Renal cortex interstitium (tissue), 15 donors: ENCODE data around the gene TTLL6. TPM values are rescaled to one million over a fixed set of nuclear protein-coding genes. Genes with fewer than 3 reads are reported as not detected.
"Not testable (repeated sequence)": the region's sequence is repeated elsewhere in the genome, so short reads cannot be mapped to it uniquely, and the experiment has no call there.

Experiments used
- DNase-seq, 11 donors: peaks; one replicate each; pipeline ENCODE4 v3.0.0-alpha.2; 2013; ENCODE audit warnings: low read depth in 9 of 11, low spot score in 4 of 11; ENCODE audit errors: extremely low read depth in 1 of 11
- long read RNA-seq, 16 experiments: transcript quantifications; one replicate each; lab custom pipeline, GENCODE V29; 2026
- polyA plus RNA-seq, 3 donors: library from polyadenylated mRNA; unstranded; fragments of 120-200 nt; gene quantifications; one replicate each; pipeline ENCODE4 v1.2.1, GENCODE V29; 2013; ENCODE audit not compliant: insufficient read length in 3 of 3

The TTLL6 gene
- polyA plus RNA-seq: under 1 TPM; 0.44 to 0.54 (median 0.52) TPM
- long read RNA-seq, donor 1: 0 reads
- long read RNA-seq, donor 2: 0 reads
- long read RNA-seq, donor 3: 0 reads
- long read RNA-seq, donor 4: 0 reads
- long read RNA-seq, donor 5: 0 reads
- long read RNA-seq, donor 6: 0 reads
- long read RNA-seq, donor 7, partial matches to known transcripts: 20 of 28 reads
- long read RNA-seq, donor 7, other reads (novel, unspliced or antisense): 8 of 28 reads
- long read RNA-seq, donor 8: 0 reads
- long read RNA-seq, donor 9, partial matches to known transcripts: 0 of 13 reads
- long read RNA-seq, donor 9, other reads (novel, unspliced or antisense): 13 of 13 reads
- long read RNA-seq, donor 10: 0 reads
- long read RNA-seq, donor 11: 0 reads
- long read RNA-seq, donor 12: 0 reads
- long read RNA-seq, donor 13: 0 reads
- long read RNA-seq, donor 14: 0 reads
- long read RNA-seq, donor 15: 0 reads
- long read RNA-seq, donor 16, partial matches to known transcripts: 45 of 78 reads
- long read RNA-seq, donor 16, other reads (novel, unspliced or antisense): 33 of 78 reads

DNA sequence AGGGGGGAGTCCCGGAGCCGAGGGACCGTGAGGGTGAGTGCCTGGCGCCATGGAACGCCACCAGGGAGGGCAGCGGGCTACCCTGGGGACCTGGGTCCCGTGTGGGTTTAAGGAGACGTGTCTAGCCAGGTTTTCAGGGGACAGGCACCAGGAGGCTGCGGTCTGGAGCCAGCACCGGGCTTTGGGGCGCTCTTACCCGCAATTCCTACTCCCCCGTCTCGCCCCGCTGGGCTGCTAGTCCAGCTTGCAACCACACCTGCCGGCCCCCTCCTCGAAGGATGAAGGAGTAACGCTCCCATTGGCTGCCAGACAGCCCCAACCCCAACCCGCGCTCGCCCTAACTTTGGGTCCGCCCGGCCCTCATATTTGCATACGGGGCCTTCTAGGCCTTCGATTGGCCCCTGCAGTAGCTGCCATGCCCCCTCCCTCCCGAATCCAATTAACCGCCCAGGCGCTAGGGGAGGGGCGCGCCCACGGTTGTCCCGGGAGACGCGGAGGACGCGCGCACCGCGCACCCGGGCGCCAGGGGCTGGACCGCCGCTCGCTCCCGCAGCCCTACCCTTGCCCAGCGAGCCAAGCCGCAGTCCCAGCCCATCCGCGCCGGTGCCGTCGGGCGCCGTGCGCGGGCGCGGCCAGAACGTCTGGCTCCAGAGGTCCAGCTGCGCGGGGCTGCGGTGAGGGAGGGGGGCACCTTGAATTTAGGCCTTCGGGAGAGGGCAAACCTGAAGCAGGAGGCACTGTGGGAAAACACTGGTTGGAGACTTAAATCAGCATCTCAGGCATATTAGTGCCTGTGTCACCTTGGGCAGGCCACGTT, at the start of gene TTLL6:
TTLL6 (minus strand) TSS at position 456 of the 817 bp plus-strand sequence; CDS start at position 299, 157 bp downstream.
- DNase-seq: peak; percentile 49 to 89 (median 81)

DNA sequence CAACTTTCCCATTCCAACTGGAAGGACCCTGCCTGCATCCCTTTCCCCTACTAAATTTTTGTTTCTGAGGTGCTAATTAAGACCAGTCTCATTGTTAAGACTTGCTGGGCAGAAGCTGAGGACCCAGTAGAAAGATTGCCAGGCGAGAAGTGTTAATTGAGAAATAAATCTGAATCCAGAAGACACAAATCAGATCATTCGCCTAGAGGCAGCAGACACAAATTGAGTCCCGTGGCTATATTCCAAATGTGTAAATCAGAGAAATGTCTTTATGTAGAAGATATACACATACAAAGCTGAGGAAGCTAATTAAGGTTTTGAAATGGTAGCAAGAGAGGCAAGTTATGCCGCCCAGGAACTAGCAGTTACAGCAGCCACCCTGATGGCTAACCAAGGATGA, 43.4 kb upstream of the TTLL6 start:
- no peak for DNase-seq

DNA sequence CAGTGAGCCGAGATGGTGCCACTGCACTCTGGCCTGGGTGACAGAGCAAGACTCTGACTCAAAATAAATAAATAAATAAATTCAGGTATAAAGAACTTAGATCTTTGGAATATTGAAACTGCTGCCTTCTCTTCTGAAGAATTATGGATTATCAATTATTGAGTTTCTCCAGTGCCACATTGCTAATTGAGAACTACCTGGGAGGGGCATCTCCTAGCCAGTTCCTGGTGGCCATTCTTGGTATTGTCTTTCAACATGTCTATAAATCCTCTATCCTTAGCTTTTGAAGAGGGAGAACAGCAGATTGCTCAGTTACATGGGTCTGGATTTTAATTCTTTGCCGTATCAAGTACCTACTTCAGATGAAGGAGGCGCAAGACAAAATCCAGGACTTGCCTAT, 43.0 kb upstream of the TTLL6 start:
- no peak for DNase-seq

DNA sequence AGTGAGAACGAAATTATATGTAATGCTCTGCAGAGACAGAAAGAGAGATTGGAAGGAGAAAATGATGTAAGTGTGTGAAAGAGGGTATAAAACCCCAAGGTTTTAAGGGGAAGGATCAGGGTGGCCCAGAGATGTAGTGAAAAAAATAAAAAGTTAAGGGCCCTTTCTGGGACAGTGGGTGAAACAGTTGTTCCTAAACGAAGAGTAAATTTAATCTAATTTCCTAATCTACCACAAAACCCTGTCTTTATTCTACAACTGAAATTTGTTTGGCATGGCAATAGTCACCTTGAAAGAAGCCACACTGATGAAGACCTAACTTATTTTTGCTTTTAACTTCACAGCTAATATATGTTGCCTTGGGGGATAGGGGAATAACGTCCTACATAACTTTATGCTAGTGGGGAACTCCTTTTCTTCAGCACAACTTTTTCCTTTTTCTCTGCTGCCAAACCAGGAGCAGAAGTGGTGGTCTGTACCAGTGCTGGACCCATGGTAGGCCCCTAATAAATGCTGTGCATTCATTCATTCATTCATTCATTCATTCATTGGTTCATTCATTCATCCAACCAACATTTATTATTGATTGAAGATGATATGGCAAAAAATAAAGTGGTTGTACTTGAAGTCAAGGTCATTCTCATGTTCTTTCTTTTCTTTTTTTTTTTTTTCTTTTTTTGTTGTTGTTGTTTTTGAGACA, 39.2 kb upstream of the TTLL6 start:
- DNase-seq: no peak

DNA sequence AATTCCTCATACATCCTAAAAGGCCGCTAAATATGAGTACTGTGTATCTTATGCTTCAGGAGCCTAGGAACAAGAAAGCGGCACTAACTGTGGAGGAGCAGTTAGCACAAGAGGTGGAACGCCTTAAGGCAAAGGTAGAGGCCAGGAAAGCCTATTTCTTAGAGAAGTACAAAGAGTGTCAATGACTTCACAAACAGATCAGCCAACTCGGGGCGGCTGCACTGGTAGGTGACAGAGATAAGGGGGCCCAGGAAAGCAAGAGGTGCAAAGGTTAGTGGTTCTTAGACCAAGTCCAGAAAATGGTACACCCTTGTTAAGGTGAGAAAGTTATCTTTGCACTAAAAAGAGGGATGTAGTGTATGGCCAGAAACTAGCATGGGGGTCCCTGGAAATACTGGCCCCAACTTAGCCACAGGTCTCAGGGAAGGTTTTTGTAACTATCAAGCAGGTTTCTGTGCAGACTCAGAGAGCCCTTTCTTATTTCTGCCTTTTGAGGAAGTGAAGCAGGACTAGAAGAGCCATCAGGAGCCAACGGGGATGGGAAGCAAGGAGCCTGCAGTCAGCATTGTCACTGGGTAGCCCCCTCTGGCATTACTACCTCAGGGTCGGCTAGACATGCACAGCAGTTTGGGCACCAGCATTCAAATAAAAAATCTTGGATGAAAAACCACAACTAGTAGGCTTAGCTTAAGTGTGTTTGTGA, 37.9 kb upstream of the TTLL6 start:
- DNase-seq: no peak

DNA sequence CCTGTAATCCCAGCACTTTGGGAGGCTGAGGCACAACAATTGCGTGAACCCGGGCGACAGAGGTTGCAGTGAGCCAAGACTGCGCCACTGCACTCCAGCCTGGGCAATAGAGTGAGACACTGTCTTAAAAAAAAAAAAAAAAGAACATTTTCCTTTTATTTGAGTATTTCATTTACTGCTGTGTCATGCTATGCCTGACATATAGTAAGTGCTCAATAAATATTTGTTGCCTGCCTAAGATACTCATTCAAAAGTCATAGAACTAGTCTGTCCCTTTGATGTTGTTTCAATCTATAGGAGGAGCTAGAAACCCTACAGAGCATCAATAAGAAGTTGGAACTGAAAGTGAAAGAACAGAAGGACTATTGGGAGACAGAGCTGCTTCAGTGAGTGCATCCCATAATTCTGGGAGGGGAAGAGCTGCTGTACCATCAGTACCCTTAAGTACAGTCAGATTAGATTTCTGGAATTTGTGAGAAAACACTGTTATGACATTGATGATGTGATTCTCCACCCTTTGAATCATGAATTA, 33.8 kb upstream of the TTLL6 start:
- DNase-seq: no peak

DNA sequence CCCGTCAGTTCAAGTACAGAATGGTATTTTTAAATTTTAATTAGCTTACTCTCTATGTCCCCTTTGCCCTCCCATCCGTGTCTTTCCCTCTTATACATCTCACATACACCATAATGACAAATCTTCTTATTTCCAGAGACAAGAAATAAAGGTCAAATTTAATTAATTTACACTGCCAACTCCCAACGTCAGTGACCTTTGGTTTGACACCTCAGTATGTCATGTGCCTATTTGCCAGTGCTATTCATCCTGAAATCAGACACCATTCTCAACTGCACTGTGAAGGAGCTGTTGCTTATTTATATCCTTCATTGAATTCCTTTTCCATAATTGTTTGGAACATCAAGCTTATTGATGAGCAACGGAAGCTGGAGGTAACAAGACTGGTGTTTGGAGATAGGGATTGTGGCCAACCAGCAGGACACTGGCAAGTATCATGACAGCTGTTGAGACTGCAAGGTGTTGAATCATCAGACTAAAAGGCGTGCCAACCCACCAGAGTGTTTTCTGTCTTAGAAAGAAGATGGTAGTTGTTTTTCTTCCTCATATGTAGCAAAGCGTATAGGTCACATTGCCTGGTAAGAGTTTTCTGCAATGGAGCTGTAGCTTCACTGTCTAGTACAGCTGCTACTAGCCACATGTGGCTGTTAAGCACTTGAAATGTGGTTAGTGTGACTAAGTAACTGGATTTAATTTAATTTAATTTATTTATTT, 26.3 kb upstream of the TTLL6 start:
- DNase-seq: no peak

DNA sequence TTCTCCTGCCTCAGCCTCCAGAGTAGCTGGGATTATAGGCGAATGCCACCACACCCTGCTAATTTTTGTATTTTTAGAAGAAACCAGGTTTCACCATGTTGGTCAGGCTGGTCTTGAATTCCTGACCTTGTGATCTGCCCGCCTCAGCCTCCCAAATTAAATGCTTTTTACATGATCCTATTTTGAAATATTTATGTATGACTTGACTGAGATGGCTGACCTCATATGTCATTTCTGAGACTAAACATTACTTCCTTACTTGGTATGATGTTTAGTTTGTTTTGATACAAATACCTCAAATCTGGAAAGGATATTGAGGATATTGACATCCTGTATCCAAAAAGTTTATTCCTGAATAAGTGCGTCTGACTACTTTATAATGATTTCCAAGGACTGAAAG, 25.7 kb upstream of the TTLL6 start:
- DNase-seq: no peak

DNA sequence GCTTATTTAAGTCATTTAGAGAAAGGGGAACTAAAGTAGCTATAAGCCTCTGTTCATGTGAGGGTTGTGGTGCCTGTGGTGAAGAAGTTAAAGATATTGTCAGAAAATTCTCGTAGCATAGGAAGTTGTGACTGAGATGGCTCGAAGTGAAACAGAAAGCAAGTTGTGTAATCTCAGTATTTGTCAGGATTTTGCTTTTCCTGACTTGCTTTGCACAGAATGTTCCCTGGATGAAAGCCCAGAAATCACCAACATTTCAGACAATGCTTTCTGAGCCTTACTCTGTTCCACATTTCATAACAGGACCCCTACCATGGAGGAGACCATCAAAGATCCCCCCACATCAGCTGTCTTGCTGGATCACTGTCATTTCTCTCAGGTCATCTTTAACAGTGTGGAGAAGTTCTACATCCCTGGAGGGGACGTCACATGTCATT, 24.4 kb upstream of the TTLL6 start:
- peak in 1 of 11 donors; percentile 25 for DNase-seq

DNA sequence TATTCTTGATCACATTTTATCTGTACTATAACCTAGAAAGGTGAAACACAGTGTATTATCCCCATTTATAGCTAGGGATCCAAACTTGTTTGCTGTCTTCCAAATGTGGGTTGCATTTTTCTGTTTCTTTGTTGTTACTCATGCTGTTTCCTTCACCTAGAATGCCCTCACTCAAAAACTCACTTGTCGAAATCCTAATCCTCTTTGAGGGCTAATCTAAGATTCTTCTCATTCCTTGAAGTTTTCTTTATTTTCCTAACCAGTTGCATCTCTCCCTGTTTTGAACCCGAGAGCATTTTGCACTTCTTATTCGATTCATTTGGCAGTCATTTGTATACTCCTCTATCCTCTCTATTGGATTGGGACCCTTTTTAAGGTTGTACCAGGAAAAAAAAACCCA, 23.4 kb upstream of the TTLL6 start:
- DNase-seq: no peak

DNA sequence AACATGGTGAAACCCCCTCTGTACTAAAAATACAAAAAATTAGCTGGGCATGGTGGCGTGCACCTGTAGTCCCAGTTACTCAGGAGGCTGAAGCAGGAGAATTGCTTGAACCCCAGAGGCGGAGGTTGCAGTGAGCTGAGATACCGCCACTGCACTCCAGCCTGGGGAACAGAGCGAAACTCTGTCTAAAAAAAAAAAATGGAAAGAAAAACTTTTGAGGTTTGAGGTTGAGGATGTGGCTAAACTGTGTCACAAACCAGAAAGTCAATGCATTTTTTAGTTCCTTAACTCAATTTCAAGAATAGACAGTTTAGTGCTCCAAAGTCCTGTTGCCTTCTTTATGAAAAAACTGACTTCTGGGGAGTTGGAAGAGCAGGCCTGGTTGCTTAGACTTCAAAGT, 20.4 kb upstream of the TTLL6 start:
- not testable (repeated sequence) for DNase-seq

DNA sequence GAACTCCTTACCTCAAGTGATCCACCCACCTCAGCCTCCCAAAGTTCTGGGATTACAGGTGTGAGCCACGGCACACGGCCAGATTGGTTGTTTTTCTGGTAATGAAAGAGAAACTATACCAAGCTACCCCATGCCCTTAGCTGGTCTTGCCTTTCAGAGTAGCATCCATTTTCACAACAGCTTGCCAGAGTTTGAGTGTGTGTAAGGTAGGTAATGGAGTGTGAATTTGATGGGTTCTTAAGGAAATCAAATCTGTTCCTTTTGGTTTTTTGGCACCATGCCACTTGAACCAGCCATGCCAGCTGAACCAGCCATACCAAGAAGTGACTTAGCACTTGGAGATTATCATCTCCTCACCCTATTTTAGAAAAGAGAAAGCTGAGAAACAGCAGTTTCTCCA, 18.9 kb upstream of the TTLL6 start:
- no peak for DNase-seq

DNA sequence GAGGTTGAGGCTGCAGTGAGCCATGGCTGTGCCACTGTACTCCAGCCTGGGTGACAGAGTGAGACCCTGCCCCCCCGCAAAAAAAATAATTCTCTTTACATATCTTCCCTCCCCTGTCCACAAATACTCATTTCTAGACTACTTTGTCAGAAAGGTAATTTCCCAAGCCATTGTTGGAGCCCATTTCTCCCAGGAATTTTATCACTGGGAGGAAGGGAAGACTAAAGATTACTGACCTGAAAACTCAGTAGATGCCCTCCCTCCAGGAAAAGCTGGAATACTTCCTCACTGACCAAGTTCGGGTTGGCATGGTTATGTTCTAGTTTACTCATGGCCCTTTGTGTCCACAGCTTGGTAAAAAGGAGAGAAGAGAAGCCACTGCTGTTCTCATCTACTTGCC, 17.9 kb upstream of the TTLL6 start:
- no peak for DNase-seq

DNA sequence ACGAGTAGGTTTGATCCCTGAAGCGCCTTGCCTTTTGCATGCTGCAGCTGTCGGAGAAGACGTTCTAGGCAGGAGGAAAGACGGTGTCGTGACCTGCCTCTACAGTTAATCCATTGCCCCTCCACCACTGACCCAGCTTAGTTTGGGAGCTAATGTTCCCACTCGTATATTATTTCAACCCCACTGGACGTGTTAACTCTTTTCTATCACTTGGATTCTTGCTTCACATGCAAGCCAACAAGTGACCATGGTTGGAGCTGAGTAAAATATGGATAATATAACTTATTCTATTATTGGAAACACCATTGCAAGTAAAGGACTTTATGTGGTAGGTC, 14.5 kb upstream of the TTLL6 start:
- no peak for DNase-seq

DNA sequence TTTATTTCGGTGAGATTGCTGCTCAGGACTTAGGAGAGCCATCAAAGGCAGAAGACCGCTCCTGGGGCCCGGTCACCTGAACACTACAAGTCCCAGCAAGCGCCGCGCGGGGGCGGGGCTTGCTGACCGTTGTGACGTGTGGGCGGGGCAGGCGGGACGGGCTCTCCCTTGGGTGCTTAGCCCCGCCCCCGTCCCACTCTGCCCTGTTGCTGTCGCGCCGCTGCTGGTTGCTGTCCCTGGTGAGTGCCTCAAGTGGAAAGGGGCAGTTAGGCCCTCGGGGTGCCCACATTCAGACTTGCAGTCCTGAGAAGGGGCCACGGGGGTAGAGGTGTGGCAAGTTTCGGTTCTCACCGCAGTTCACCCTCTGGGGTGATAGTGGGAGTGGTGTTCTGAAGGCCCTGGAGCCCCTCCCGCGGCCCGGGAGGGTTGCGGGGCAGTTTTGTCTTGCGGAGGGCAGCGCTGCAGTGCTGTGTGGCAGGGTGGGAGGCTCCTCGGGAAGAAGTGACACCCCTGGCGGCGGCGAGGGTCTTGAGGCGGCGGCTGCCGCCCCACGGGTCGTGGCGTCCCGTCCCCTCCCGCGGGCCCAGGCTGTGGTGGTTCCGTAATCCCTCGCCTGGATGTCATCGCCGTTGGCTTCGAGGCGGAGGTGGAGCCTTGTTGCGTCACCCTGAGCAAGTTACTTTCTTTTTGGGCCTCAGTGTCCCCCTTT, 14.0 kb upstream of the TTLL6 start, which contains the start of gene CALCOCO2:
CALCOCO2 (plus strand) TSS at position 196 of the 709 bp plus-strand sequence. CDS start 10,673 bp downstream, outside the sequence.
- DNase-seq: peak; percentile 72 to 93 (median 85)

DNA sequence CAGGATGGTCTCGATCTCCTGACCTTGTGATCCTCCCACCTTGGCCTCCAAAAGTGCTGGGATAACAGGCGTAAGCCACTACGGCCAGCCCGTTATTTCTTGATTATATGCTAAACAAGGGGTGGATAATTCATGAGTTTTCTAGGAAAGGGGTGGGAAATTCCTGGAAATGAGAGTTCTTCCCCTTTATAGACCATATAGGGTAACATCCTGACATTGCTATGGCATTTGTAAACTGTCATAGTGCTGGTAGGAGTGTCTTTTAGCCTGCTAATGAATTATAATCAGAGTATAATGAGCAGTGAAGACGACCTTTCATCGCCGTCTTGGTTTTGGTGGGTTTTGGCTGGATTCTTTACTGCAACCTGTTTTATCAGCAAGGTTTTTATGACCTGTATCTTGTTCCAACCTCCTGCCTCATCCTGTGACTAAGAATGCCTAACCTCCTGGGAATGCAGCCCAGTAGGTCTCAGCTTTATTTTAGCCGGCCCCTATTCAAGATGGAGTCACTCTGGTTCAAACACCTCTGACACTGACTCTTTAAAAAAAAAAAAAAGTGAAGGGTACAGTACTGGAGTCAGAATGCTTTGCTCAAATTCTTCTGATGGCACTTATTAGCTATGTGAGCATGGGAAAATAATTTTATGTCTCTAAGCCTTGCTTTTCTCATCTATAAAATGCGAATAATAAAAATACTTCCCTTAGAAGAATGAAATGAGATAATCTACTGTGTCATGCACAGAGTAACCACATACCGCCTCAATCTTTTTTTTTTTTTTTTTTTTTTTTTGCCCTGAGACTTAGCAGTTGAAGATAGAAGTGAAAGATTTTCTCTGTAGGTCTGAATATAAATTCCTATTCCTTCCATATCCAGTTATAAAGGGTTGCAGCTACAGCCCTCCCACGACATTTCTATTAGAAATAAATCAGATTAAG, 8.7 kb upstream of the TTLL6 start:
- no peak for DNase-seq
